Measurements from ENCODE around the gene IFI44L.

Gene IFI44L

DNA sequence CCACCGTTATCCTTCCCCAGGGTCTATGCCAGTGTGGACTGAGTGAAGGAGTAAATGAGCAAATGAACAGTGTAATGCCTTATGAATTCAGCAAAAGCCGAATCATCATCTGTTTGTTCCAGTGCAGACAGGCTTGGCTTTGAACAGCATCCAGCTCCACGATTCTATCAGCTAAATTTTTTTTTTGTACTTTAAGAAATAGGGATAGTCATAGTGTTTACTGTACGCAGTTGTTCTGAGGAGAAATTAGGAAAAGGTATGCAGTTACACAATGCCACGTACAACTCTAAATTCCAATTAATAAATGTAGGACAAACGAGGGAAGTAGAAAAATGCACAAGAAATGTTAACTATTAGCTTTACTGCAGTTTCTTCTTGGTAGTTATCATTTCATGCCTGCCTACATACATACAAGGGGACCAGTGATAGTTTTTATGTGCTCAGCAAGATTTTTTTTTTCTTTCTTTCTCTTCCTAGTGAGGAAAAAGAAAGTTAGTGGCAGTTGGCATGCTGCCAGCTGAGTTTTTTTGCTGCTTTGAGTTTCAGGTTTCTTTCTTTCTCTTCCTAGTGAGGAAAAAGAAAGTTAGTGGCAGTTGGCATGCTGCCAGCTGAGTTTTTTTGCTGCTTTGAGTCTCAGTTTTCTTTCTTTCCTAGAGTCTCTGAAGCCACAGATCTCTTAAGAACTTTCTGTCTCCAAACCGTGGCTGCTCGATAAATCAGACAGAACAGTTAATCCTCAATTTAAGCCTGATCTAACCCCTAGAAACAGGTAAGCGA is at the start of gene IFI44L:
IFI44L (plus strand) TSS at position 646 of the 777 bp plus-strand sequence. CDS start 7,468 bp downstream, outside the sequence.
- DNase-seq (ENCODE audit: low spot score): peak; percentile 26

- DNase-seq (ENCODE audit: low spot score): no peak
These were observed 49.7 kb upstream of the IFI44L start for GRCh38 chr1:78570539-78570938.

GRCh38 chr1:78577257-78578100 is 42.8 kb upstream of the IFI44L start:
- DNase-seq (ENCODE audit: low spot score): no peak

GRCh38 chr1:78586572-78586971 is 33.7 kb upstream of the IFI44L start:
- DNase-seq (ENCODE audit: low spot score): no peak

- no peak for DNase-seq (ENCODE audit: low spot score)
These were observed 33.0 kb upstream of the IFI44L start for GRCh38 chr1:78587211-78587610.

DNA sequence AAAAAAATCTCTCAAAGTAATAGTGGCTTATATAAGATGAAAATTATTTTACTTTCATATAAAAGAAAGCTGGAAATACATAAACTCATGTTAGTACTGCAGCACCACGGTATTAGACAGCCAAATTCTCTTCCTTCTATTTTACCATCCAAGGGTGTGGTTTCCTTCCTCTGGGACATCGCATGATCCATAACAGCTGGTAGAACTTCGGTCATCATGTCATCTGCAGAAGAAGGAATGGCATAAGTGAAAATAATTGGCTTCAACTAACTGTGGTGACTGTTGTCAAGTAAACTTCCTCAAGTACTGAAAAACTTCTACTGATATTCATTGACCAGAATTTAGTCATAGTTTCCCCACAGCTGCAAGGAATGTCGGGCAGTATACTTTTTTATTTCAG is 28.3 kb upstream of the IFI44L start:
- DNase-seq (ENCODE audit: low spot score): no peak

DNA sequence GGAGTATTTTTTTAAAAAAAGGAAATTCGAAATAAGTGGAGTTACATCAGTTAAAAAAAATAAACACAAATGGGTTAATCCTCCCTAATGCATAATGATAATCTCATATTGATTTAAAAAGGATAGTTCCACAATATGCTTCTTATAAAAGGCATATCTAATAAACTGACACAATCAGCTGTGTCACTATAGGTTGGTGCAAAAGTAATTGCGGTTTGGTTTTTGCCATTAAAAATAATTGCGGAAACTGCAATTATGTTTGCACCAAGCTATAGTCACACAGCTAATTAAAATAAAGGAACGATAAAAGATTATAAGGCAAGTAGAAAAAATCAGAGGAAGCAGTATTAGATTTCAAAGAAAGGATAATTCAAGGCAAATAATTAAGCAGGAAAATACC is 21.0 kb upstream of the IFI44L start:
- no peak for DNase-seq (ENCODE audit: low spot score)

GRCh38 chr1:78601068-78601467 is 19.2 kb upstream of the IFI44L start:
- DNase-seq (ENCODE audit: low spot score): no peak

DNA sequence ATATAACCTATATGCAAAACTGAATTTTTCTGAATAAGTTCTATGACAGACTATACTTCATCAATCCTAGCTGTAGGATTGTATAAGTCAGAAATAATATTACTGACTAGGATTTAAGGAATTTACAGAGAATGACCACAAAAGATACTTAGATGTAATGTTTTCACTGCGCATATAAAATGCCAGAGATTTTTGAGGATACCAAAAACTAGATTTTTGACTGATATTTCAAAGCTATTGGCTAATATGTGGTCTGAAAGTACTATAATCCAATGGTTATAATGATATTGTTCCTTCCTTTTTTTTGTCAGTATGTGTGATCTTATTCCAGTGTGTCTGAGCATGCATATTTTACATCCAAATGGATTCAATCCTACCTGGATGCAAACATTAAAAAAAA is 17.0 kb upstream of the IFI44L start:
- no peak for DNase-seq (ENCODE audit: low spot score)

DNA sequence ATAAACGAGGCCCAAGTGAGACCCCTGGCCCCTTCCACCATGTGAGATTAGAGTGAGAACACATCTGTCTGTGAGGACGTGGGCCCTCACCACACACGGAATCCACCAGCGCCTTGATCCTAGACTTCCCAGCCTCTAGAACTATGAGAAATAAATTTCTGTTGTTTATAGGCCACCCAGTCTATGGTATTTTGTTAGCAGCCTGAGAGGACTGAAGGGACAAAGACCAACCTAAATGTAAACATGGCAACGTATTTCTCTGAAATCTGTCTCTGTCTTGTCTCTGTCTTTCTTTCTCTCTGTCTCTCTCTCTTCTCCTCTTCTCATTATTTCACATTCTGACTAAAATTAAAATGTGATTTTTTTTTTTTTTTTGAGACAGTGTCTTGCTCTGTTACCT is 15.6 kb upstream of the IFI44L start:
- DNase-seq (ENCODE audit: low spot score): no peak

DNA sequence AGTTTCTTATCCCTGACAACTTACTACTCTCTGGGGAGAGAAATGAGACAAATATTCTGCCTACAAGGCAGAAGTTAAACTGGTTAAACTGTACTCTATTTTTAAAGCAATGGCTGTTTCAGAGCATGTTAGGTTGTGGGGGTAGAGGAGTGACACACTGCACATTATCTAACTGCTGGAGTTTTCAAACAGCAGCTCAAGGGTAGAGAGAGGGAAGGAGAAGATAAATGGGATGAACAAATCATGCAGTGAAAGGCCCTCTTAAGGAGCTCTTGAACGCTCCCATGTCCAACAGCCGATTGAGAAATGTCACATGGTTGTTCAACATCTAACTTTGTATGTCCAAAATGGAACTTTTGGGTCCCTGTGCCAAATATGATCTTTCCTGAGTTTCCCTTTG is 14.0 kb upstream of the IFI44L start:
- DNase-seq (ENCODE audit: low spot score): no peak

- DNase-seq (ENCODE audit: low spot score): no peak
These were observed 12.8 kb upstream of the IFI44L start for GRCh38 chr1:78607334-78607927.

DNA sequence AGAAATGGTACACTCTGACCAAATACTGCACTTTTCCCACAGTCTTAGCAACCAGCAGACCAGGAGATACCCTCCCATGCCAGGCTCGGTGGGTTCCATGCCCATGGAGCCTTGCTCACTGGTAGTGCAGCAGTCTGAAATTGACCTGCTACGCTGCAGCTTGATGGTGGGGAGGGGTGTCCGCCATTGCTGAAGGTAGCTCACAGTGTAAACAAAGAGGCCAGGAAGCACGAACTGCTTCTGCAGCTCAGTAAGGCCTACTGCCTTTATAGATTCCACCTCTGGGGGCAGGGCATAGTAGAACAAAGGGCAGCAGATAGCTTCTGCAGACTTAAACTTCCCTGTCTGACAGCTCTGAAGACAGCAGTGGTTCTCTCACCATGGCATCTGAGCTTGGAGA is 12.3 kb upstream of the IFI44L start:
- DNase-seq (ENCODE audit: low spot score): no peak

DNA sequence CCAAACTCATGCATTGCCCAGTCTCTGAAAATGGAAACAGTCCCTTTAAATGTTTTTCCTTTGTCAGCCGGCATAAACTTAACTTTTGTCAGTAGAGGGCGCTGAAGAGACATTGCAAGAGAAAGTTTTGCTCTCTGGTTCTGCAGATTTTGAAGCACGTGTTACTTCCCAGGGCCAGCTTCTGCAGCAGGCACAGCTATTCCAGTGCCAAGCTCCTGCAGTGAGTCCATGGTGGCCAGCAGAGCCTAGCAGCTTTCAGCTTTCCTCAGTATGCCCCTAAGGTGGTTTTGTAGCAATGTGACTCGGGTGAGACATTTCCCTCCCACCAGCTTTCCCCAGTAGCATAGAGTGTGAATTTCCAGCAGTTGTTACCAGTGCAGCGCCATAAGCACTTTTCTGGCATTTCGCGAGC is 2.6 kb upstream of the IFI44L start:
- peak; percentile 91 for DNase-seq (ENCODE audit: low spot score)

GRCh38 chr1:78619032-78619431 is 1.2 kb upstream of the IFI44L start:
- no peak for DNase-seq (ENCODE audit: low spot score)

DNA sequence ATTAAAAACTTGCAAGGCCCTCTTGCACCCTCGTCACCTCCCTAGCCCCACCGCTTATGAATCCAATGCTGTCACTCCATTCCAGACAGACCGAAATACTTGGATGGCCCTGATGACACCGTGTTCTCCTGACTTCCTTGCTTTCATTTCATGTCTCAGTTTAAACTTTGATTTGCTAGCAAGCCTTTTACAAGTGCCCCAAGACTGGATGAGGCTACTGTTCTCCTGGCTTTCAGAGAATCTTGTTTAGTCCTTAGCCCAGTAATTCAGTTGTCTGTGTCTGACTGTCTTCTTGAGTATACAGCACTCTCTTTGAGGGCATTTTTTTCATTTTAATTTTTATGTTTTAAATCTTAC is 824 bp upstream of the IFI44L start:
- peak; percentile 23 for DNase-seq (ENCODE audit: low spot score)

DNA sequence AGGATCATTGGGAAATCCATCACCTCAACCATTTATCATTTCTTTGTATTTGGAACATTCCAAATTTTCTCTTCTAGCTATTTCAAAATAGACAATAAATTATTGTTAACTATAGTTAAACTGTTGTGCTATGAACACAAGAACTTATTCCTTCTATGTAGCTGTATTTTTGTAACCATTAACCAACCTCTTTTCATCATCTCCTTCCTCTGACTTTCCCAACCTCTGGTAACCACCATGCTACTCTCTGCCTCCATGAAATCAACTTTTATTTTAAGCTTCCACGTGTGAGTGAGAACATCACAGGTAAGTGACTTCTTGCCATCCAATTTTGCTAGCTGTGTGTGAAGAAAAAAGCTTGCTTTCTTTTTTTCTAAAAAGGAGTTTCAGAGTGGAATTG is 418 bp downstream of the IFI44L start:
- DNase-seq (ENCODE audit: low spot score): no peak

GRCh38 chr1:78622548-78622947 is 2.3 kb downstream of the IFI44L start:
- DNase-seq (ENCODE audit: low spot score): no peak

GRCh38 chr1:78624035-78624434 is 3.8 kb downstream of the IFI44L start:
- no peak for DNase-seq (ENCODE audit: low spot score)

DNA sequence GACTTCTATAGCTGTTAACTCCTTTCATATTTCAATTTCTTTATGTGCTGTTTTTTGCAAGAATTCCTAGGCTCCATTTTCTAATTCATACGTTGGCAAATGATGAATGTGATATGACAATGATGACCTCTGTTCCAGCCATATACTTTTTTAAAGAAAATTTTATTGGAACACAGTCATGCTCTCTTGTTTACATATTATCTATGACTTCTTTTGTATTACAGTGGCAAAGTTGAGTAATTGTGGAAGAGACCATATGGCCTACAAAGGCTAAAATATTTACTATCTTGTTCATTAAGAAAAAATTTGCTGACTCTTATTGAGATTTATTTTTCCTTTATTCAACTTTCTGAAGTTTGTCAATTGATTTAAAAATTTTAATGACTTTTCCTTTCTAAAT is 7.1 kb downstream of the IFI44L start:
- DNase-seq (ENCODE audit: low spot score): no peak

GRCh38 chr1:78630600-78630999 is 10.4 kb downstream of the IFI44L start:
- no peak for DNase-seq (ENCODE audit: low spot score)

DNA sequence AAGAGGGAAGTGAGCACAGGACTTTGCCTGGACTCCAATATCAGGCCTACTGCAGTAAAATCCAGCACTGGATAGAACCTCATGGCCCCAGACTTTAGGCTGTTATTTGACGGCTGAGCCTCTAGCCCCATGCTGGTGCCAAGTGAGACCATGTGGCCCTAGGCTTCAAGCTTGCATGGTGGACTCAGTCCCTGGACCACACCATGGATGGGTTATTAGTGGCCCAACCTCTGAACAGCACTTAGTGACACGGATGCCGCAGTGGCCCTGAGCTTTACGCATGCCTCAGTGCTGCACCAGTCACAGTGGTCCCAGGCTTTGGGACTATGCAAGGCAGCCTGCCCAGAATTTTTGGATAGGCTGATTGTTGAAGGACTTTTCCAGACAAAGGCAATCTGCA is 13.0 kb downstream of the IFI44L start:
- DNase-seq (ENCODE audit: low spot score): no peak

GRCh38 chr1:78640462-78640861 is 20.2 kb downstream of the IFI44L start:
- DNase-seq (ENCODE audit: low spot score): no peak

Data from Ammon's horn (tissue), 1 donor.